Keratinocyte (primary cell): ENCODE data around the gene MAD1L1. TPM values are rescaled to one million over a fixed set of nuclear protein-coding genes. Genes with fewer than 3 reads are reported as not detected.

Source experiments
- DNase-seq: peaks from one replicate; pipeline ENCODE4 v3.0.0-alpha.2; 2011; ENCODE audit warnings: low read depth, missing footprints, low spot score
- FAIRE-seq: peaks from 2 replicates; lab custom pipeline; 2011; peaks lifted over from hg19 to GRCh38; lab: Jason Lieb, UNC
- H2AFZ ChIP-seq: 2 replicates; pipeline ENCODE4 v1.6.0; 2012; ENCODE audit warnings: low read length, control low read depth, inconsistent platforms; ENCODE audit not compliant: control insufficient read depth
- H3K27ac ChIP-seq: 2 replicates; pipeline ENCODE4 v1.5.1; 2011; ENCODE audit warnings: low read length; ENCODE audit not compliant: control insufficient read depth, insufficient read depth
- H3K27me3 ChIP-seq: 3 replicates; pipeline ENCODE4 v1.6.0; 2011; ENCODE audit warnings: low read length; ENCODE audit not compliant: control insufficient read depth, insufficient read depth; ENCODE audit errors: extremely low read depth
- H3K36me3 ChIP-seq, 2 experiments: 2 replicates in 1 of 2; 3 replicates in 1 of 2; pipeline ENCODE4 v1.5.1; 2011; ENCODE audit warnings: low read length in 2 of 2, mild to moderate bottlenecking in 1 of 2; ENCODE audit not compliant: control insufficient read depth in 2 of 2, insufficient read depth in 2 of 2; ENCODE audit errors: extremely low read depth in 1 of 2
- H3K4me1 ChIP-seq: 3 replicates; pipeline ENCODE4 v1.5.1; 2011; ENCODE audit warnings: low read length; ENCODE audit not compliant: control insufficient read depth, insufficient read depth; ENCODE audit errors: extremely low read depth
- H3K4me2 ChIP-seq: 3 replicates; pipeline ENCODE4 v1.6.0; 2011; ENCODE audit warnings: low read depth, low read length; ENCODE audit not compliant: control insufficient read depth, insufficient read depth; ENCODE audit errors: extremely low read depth
- H3K4me3 ChIP-seq, 3 experiments: fragments of 200-600 bp in 1 of 3; sonication (generic) in 1 of 3; 2 replicates in 2 of 3; 3 replicates in 1 of 3; pipeline ENCODE4 v1.5.1; 2011 to 2016; ENCODE audit warnings: low read length in 3 of 3, mild to moderate bottlenecking in 3 of 3, control low read depth in 2 of 3, inconsistent platforms in 1 of 3, low read depth in 1 of 3, mixed read lengths in 1 of 3, mixed run types in 1 of 3, moderate library complexity in 1 of 3; ENCODE audit not compliant: control insufficient read depth in 2 of 3, insufficient read depth in 2 of 3; ENCODE audit errors: extremely low read depth in 1 of 3
- H3K79me2 ChIP-seq: 2 replicates; pipeline ENCODE4 v1.6.0; 2012; ENCODE audit warnings: low read length; ENCODE audit not compliant: control insufficient read depth, insufficient read depth
- H3K9ac ChIP-seq: 3 replicates; pipeline ENCODE4 v1.6.0; 2011; ENCODE audit warnings: low read length; ENCODE audit not compliant: control insufficient read depth, insufficient read depth; ENCODE audit errors: extremely low read depth
- H3K9me1 ChIP-seq: 3 replicates; pipeline ENCODE4 v1.6.0; 2011; ENCODE audit warnings: low read length; ENCODE audit not compliant: control insufficient read depth, insufficient read depth; ENCODE audit errors: extremely low read depth
- H3K9me3 ChIP-seq: 2 replicates; pipeline ENCODE4 v1.5.1; 2012; ENCODE audit warnings: low read depth, low read length; ENCODE audit not compliant: control insufficient read depth
- H4K20me1 ChIP-seq: 3 replicates; pipeline ENCODE4 v1.6.0; 2011; ENCODE audit warnings: low read length; ENCODE audit not compliant: control insufficient read depth, insufficient read depth; ENCODE audit errors: extremely low read depth
- CTCF ChIP-seq, 3 experiments: IDR thresholded peaks in 1 of 3; conservative IDR thresholded peaks in 1 of 3; optimal IDR thresholded peaks in 1 of 3; 2 replicates in 2 of 3; 3 replicates in 1 of 3; pipeline versions ENCODE3 to v1.5.1; 2011; ENCODE audit warnings: low read length in 3 of 3, mild to moderate bottlenecking in 3 of 3, moderate library complexity in 2 of 3, control low read depth in 1 of 3, inconsistent platforms in 1 of 3; ENCODE audit not compliant: insufficient read depth in 2 of 3; ENCODE audit errors: extremely low read depth in 1 of 3
- EZH2 ChIP-seq: IDR thresholded peaks from one replicate; pipeline ENCODE4 v1.6.1; 2012; ENCODE audit warnings: inconsistent platforms, mild to moderate bottlenecking, low read length, moderate library complexity
- dilution Hi-C: fragments of 300-500 bp; cut with MboI; formaldehyde crosslinking; loops from one replicate; pipeline ENCODE4 v1.7.0; 2020; ENCODE audit warnings: low sequenced_read_pairs; ENCODE audit not compliant: extremely low pct_ligation_motif_present
- polyA plus RNA-seq, 5 experiments: library from polyadenylated mRNA; depleted of rRNA in 3 of 5; stranded (reverse) in 3 of 5; stranded (forward) in 1 of 5; unstranded in 1 of 5; fragments of >200 nt; gene quantifications; 1 replicate in 1 of 5; 2 replicates in 3 of 5; 3 replicates in 1 of 5; pipeline versions ENCODE4 v1.2.1 to v1.2.3, GENCODE V29; 2011 to 2012; ENCODE audit warnings: missing spikeins in 2 of 5, low read depth in 1 of 5, low replicate concordance in 1 of 5

Gene MAD1L1
- polyA plus RNA-seq, 1 donor (not counting 4 experiments of a cell fraction or from before 2014, with no cell fraction given): 18.0 TPM

- H4K20me1 ChIP-seq: no peaks in the 10 kb centered on the region
- H3K27ac ChIP-seq: no peak overlapping the region
- peaks cover 0 to 7% of the 10 kb centered on the region in 2 experiments for H3K36me3 ChIP-seq
- no peak overlapping the region for H2AFZ ChIP-seq
- H3K79me2 ChIP-seq: no peaks in the 10 kb centered on the region
- TF ChIP-seq EZH2 (no peak), CTCF (optimal IDR thresholded peaks at IDR 0.05 in 1 of 3, IDR thresholded peaks at IDR 0.05 in 1 of 3, conservative IDR thresholded peaks at IDR 0.05 in 1 of 3; ENCODE audit: extremely low read depth in 1 of 3, insufficient read depth in 2 of 3, low read length in 3 of 3) (no peak)
- H3K9me1 ChIP-seq: no peaks in the 10 kb centered on the region
- no peak overlapping the region for H3K4me2 ChIP-seq
- no peaks in the 10 kb centered on the region for H3K27me3 ChIP-seq
- no peaks in the 10 kb centered on the region for H3K9me3 ChIP-seq
- no peak for FAIRE-seq
- H3K9ac ChIP-seq: no peak overlapping the region
- H3K4me1 ChIP-seq: no peaks in the 10 kb centered on the region
- DNase-seq: no peak
- dilution Hi-C loops: no loop called here
- no peak overlapping the region for H3K4me3 ChIP-seq
These were observed 286.5 kb downstream of the MAD1L1 start for GRCh38 chr7:1946025-1946772.

GRCh38 chr7:1945558-1945957 is 287.2 kb downstream of the MAD1L1 start:
- FAIRE-seq (no peak), DNase-seq (no peak)
- dilution Hi-C loops: no loop called here
- Histone ChIP-seq H3K9me3 (no peaks in the 10 kb centered on the region), H3K27me3 (no peaks in the 10 kb centered on the region), H3K9me1 (no peaks in the 10 kb centered on the region), H3K4me2 (no peak overlapping the region), H3K4me1 (no peaks in the 10 kb centered on the region), H3K4me3 (no peak overlapping the region), H3K27ac (no peak overlapping the region), H3K9ac (no peak overlapping the region), H2AFZ (no peak overlapping the region), H3K79me2 (no peaks in the 10 kb centered on the region), H4K20me1 (no peaks in the 10 kb centered on the region), H3K36me3 (peaks cover 0 to 7% of the 10 kb centered on the region in 2 experiments)
- TF ChIP-seq EZH2 (no peak), CTCF (optimal IDR thresholded peaks at IDR 0.05 in 1 of 3, IDR thresholded peaks at IDR 0.05 in 1 of 3, conservative IDR thresholded peaks at IDR 0.05 in 1 of 3; ENCODE audit: extremely low read depth in 1 of 3, insufficient read depth in 2 of 3, low read length in 3 of 3) (no peak)
